ENCODE results near the gene LYL1. TPM values are rescaled to one million over a fixed set of nuclear protein-coding genes. Genes with fewer than 3 reads are reported as not detected.

LYL1 gene
- polyA plus RNA-seq, 1 donor from 2014 or later: not detected

Other genes with a start within 250 kb of the LYL1 start
- 0.59 TPM in 1 of 2 replicates, not detected in the other for gene DNASE2, start 221.4 kb downstream of the LYL1 start, polyA plus RNA-seq
- not detected in 2 replicates for gene KLF1, start 215.7 kb downstream of the LYL1 start, polyA plus RNA-seq
- 35.4 and 51.5 TPM in 2 replicates for gene GCDH, start 211.7 kb downstream of the LYL1 start, polyA plus RNA-seq
- 1.5 and 1.6 TPM in 2 replicates for gene SYCE2, start 183.6 kb downstream of the LYL1 start, polyA plus RNA-seq
- 47.6 and 55.9 TPM in 2 replicates for gene FARSA, start 169.1 kb downstream of the LYL1 start, polyA plus RNA-seq
- gene CALR, start 164.2 kb downstream of the LYL1 start, polyA plus RNA-seq: 211 and 242 TPM in 2 replicates
- 37.4 and 42.1 TPM in 2 replicates for gene RAD23A, start 157.0 kb downstream of the LYL1 start, polyA plus RNA-seq
- gene GADD45GIP1, start 145.6 kb downstream of the LYL1 start, polyA plus RNA-seq: 18.6 and 21.3 TPM in 2 replicates
- not detected in 2 replicates for gene DAND5, start 133.3 kb downstream of the LYL1 start, polyA plus RNA-seq
- gene NFIX, start 107.4 kb downstream of the LYL1 start, polyA plus RNA-seq: not detected in 2 replicates
- 80.3 and 94.4 TPM in 2 replicates for gene TRMT1, start 13.9 kb upstream of the LYL1 start, polyA plus RNA-seq
- gene NACC1, start 15.4 kb upstream of the LYL1 start, polyA plus RNA-seq: 11.6 and 16.1 TPM in 2 replicates
- gene STX10, start 47.5 kb upstream of the LYL1 start, polyA plus RNA-seq: 157 and 191 TPM in 2 replicates
- 23.3 and 25.9 TPM in 2 replicates for gene IER2, start 47.6 kb upstream of the LYL1 start, polyA plus RNA-seq